GM13976 (cell line): ENCODE measurements around the gene BMP7.

Experiments used
- DNase-seq: peaks from one replicate; pipeline ENCODE4 v3.0.0; 2012; ENCODE audit warnings: low spot score
- CTCF ChIP-seq: IDR thresholded peaks from 2 replicates; pipeline ENCODE4 v1.5.1; 2012; ENCODE audit warnings: borderline replicate concordance, mild to moderate bottlenecking; ENCODE audit not compliant: insufficient read depth; ENCODE audit errors: extremely low read depth, missing control alignments, control extremely low read depth
- in situ Hi-C: fragments of 300-500 bp; cut with MboI; formaldehyde crosslinking; loops from one replicate; pipeline ENCODE4 v1.12.0; 2022; ENCODE audit warnings: low sequenced_read_pairs, mixed read lengths, inconsistent platforms; ENCODE audit not compliant: unreplicated experiment

Gene BMP7

GRCh38 chr20:57141492-57141891, 124.9 kb downstream of the BMP7 start:
- no peak for TF ChIP-seq CTCF
- in situ Hi-C loops, result no loop called here
- DNase-seq, result no peak

GRCh38 chr20:57140416-57140965, 126.0 kb downstream of the BMP7 start:
- no peak for DNase-seq
- TF ChIP-seq CTCF, result no peak
- in situ Hi-C loops, result no loop called here

- in situ Hi-C loops, result no loop called here
- DNase-seq, result no peak
- no peak for TF ChIP-seq CTCF
These were observed 126.9 kb downstream of the BMP7 start for GRCh38 chr20:57139342-57140093.

GRCh38 chr20:57138198-57138995, 128.0 kb downstream of the BMP7 start:
- in situ Hi-C loops, result no loop called here
- no peak for TF ChIP-seq CTCF
- no peak for DNase-seq

GRCh38 chr20:57137676-57138075, 128.8 kb downstream of the BMP7 start:
- no peak for TF ChIP-seq CTCF
- DNase-seq, result no peak
- in situ Hi-C loops, result no loop called here

- no peak for TF ChIP-seq CTCF
- DNase-seq, result no peak
- in situ Hi-C loops, result no loop called here
These were observed 129.7 kb downstream of the BMP7 start for GRCh38 chr20:57136734-57137133.
